ENCODE data around the gene RNU1-4. TPM values are rescaled to one million over a fixed set of nuclear protein-coding genes. Genes with fewer than 3 reads are reported as not detected.
"Not testable (repeated sequence)": the region's sequence is repeated elsewhere in the genome, so short reads cannot be mapped to it uniquely, and the experiment has no call there.

Gene RNU1-4
- under 1 TPM; under 0.01 TPM for total RNA-seq
- 18.9 TPM for polyA plus RNA-seq (ENCODE audit: insufficient read depth, low read depth, low replicate concordance)
- long read RNA-seq, donor 1, partial matches to known transcripts = 0 of 1 reads
- long read RNA-seq, donor 1, other reads (novel, unspliced or antisense) = 0 of 1 reads
- long read RNA-seq, donor 2 = 0 reads

DNA sequence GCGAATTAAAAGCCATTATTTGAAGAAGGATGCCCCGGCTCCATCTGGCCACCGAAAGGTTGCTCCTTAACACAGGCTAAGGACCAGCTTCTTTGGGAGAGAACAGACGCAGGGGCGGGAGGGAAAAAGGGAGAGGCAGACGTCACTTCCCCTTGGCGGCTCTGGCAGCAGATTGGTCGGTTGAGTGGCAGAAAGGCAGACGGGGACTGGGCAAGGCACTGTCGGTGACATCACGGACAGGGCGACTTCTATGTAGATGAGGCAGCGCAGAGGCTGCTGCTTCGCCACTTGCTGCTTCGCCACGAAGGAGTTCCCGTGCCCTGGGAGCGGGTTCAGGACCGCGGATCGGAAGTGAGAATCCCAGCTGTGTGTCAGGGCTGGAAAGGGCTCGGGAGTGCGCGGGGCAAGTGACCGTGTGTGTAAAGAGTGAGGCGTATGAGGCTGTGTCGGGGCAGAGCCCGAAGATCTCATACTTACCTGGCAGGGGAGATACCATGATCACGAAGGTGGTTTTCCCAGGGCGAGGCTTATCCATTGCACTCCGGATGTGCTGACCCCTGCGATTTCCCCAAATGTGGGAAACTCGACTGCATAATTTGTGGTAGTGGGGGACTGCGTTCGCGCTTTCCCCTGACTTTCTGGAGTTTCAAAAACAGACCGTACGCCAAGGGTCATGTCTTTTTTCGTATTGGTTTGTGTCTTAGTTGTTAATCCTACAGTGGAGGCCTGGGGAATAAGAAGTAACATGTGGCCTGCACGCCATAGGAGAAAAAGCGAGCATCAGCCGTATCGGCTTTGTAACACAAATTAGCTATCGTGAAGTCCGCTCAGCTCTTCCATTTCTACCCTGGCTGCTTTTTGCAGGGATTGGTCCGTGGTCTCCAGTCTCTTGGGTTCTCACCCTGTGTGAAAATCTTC, at the start of gene RNU1-4:
Gene RNU1-4 (plus strand): TSS at position 470 of the 918 bp plus-strand sequence.
- H3K4me1 ChIP-seq; H3K36me3 ChIP-seq (ENCODE audit: low read depth, missing control alignments); H3K4me3 ChIP-seq; H3K9me3 ChIP-seq; H3K27me3 ChIP-seq; DNase-seq; H3K27ac ChIP-seq; intact Hi-C loops (cut with DNase I; ENCODE audit: low total_unique reads): not testable (repeated sequence)
- no CpG with 5 or more reads among the region's 46 CpGs for WGBS, 2 donors

DNA sequence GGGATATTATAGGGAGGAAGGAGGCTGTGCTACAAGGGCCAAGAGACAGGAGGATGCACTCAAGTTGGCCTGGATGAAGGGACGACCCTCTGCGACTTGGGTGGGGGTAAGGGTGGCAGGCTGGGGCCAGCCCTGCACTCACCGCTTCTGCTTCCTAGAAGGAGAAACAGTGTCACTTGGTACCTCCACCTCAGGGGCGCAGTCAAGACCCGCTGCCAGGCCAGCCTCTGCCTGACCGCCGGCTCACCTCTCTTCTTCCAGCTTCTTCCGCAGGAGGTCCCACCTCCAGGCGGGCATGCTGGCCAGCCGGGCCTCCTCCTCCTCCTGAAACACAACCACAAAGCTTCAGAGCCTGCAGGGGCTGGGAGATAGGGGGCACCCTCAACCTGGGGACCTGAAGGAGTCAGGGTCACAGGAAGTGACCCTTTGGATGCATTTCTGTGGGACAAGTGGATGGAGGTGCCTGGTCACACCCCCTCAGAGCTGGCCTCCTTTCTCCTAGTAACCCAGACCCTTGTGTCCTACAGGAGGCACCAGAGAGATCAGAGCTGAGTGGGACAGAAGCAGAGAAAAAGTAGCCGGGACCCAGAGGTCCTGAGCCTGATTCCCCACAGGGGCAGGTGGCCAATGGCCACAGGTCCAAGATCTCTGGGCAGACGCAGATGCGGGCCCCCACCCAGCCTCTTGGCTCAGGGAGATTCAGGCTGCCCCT, 49.2 kb upstream of the RNU1-4 start:
- WGBS, 2 donors = 78% methylated on average over 8 of the region's 13 CpGs; no CpG with 5 or more reads in 1 of the 2 donors
- not testable (repeated sequence) for H3K4me3 ChIP-seq

DNA sequence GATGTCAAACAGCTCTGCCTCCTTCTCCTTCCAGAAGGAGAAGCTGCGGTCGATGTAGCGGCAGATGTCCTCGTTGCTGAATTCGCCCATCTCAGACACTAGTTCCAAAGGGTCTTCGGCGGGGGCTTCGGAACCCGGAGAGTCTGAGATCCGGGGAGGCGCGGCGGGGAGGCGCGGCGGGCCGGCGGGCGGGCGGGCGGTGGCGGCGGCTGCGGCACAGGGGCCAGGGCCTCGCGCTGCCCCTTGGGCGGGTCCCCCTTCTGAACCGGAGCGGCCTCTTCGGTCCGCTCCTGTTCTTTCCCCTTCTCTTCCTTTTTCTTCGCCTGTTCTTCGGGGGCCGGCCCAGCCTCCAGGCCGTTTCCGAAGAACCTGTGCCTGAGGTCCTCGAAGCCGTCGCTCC, 48.0 kb upstream of the RNU1-4 start:
- H3K36me3 ChIP-seq (ENCODE audit: low read depth, missing control alignments); DNase-seq; H3K4me1 ChIP-seq; H3K27ac ChIP-seq; H3K9me3 ChIP-seq; intact Hi-C loops (cut with DNase I; ENCODE audit: low total_unique reads); H3K4me3 ChIP-seq; H3K27me3 ChIP-seq: not testable (repeated sequence)
- WGBS, 2 donors = 53% methylated on average over 6 of the region's 39 CpGs; no CpG with 5 or more reads in 1 of the 2 donors

More for the DNA sequence above, 49.2 kb upstream of the RNU1-4 start:
- H3K9me3 ChIP-seq; intact Hi-C loops (cut with DNase I; ENCODE audit: low total_unique reads); H3K27ac ChIP-seq; H3K4me1 ChIP-seq; DNase-seq; H3K36me3 ChIP-seq (ENCODE audit: low read depth, missing control alignments); H3K27me3 ChIP-seq: not testable (repeated sequence)

DNA sequence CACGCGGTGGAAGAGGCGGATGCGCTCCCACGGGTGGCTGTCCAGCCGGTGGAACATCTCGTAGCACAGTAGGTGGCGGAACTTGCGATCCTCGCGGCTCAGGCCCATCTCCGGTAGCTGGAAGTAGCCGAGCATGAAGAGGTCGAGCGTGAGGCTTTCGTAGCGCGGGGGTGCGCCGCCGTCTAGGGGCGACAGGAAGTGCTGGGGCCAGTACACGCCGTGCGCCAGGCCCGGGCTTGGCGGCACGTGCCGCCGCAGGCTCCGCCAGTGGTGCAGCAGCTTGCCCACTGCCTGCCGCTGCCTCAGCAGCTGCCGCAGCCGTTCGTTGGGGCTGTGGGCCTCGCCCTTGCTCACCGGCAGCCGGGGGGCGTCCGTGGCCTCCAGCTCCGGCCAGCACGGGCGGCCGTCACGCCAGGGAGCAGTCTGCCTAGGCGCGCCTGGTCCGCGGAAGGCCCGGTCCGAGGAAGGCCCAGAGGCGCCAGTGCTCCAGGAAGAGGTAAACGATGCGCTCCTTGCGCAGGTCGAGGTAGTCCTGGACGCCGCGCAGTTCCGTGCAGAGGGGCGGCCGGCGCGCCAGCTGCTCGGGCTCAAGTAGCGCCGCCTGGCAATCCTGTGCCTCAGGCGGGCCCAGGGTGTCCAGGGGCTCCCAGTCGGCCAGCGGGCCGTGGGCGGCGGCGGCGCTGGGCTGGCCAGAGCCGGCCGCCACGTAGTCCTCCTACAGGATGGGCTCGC, 47.4 kb upstream of the RNU1-4 start:
- H3K27ac ChIP-seq; H3K4me3 ChIP-seq; H3K27me3 ChIP-seq; H3K4me1 ChIP-seq; H3K36me3 ChIP-seq (ENCODE audit: low read depth, missing control alignments); H3K9me3 ChIP-seq; DNase-seq; intact Hi-C loops (cut with DNase I; ENCODE audit: low total_unique reads): not testable (repeated sequence)
- 0 to 40% methylated on average over 9 to 11 of the region's 79 CpGs for WGBS, 2 donors

DNA sequence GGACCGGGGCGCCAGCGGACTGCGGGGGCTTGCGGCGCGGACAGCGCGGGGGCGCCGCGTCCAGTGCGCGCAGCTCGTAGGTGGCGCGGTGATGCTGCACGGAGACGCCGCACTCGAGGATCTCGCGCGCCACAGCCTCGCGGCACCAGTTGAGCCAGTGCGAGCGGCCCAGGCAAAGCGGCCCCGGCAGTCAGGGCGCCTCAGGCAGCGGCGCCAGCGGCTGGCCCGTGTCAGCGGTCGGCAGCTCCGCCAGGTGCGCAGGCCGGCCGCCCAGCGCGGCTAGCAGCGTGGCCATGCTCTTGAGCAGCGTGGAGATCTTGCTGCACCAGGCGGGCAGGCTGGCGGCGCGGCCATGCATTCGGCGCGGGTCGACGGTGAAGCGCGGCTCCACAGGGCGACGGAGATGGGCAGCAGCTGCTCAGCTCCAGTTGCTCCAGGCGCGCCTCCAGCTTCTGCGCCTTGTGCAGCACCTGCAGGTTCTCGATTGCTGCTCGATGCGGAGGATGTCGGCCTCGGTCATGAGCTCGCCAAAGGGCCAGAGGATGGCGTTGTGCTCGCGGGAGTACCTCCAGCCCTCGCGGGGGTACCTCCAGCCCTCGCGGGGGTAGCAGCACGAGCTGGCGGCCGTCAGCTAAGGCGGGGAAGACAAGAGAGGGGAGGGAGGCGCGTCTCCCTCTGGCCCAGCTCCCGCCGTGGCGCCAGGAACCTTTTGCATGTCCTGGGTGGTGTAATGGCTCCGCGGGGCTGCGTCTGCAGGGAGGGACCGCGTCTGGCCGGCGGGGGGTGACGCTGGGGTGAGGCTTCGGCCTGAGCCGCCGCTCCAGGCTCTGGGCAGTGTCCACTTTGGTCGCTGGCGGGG, 46.6 kb upstream of the RNU1-4 start:
- WGBS, 2 donors = 18% methylated on average over 43 of the region's 96 CpGs; no CpG with 5 or more reads in 1 of the 2 donors
- H3K4me3 ChIP-seq; H3K27ac ChIP-seq; intact Hi-C loops (cut with DNase I; ENCODE audit: low total_unique reads); DNase-seq; H3K4me1 ChIP-seq; H3K27me3 ChIP-seq; H3K9me3 ChIP-seq; H3K36me3 ChIP-seq (ENCODE audit: low read depth, missing control alignments): not testable (repeated sequence)

DNA sequence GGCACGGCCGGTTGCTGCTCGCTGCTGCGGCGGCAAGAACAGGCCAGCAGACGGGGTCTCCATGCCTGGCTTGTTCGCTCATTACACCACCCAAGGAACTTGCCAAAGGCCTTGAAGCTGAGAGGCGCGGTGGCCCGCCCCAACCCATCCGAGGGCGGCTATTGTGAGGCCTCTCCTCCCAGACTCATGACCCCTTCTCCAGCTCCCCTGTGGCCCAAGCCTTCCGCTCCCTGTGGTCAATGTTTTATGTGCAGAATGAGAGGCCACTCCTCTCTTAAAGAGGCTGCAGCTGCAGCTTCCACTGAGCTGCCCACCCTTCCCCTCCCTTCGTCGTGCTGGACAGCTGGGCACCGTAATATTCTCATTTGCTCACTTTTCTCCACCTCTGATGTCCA, 46.0 kb upstream of the RNU1-4 start:
- H3K27me3 ChIP-seq; H3K9me3 ChIP-seq; intact Hi-C loops (cut with DNase I; ENCODE audit: low total_unique reads); H3K4me1 ChIP-seq; DNase-seq; H3K36me3 ChIP-seq (ENCODE audit: low read depth, missing control alignments); H3K4me3 ChIP-seq; H3K27ac ChIP-seq: not testable (repeated sequence)
- 40% methylated on average over 1 of the region's 16 CpGs; no CpG with 5 or more reads in 1 of the 2 donors for WGBS, 2 donors

DNA sequence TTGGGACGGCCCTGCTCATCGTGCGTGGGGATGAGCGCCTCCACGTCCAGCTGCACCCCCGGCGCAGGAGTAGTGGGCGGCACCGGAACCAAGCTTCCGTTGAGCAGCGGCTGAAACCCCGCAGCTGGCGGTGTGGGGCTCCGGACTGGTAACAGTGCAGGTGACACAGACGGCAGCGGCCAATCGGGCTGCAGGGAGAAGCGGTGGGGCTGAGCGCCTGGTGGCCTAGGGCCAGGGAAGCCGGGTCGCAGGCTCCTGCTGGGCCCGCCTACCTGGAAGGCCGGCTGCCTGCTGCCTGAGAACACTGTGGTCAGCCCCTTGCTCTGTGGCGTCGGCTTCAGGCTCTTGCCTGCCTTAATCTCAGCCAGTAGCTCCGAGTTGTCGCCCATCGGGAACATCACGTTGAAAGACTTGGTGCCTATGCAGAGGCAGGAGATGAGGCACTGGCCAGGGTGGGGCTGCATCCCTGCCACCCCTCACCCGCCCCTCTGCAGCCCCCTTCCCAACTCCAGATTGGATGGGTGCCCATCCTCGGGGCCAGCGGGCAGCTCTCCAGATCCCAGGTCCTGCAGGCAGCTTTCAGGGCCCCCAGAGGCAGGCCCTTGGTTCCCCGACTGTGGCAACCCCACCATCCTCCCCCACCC, 43.7 kb upstream of the RNU1-4 start:
- 50 to 66% methylated on average over 3 to 30 of the region's 33 CpGs for WGBS, 2 donors
- DNase-seq; intact Hi-C loops (cut with DNase I; ENCODE audit: low total_unique reads); H3K27ac ChIP-seq; H3K4me3 ChIP-seq; H3K27me3 ChIP-seq; H3K9me3 ChIP-seq; H3K4me1 ChIP-seq; H3K36me3 ChIP-seq (ENCODE audit: low read depth, missing control alignments): not testable (repeated sequence)

DNA sequence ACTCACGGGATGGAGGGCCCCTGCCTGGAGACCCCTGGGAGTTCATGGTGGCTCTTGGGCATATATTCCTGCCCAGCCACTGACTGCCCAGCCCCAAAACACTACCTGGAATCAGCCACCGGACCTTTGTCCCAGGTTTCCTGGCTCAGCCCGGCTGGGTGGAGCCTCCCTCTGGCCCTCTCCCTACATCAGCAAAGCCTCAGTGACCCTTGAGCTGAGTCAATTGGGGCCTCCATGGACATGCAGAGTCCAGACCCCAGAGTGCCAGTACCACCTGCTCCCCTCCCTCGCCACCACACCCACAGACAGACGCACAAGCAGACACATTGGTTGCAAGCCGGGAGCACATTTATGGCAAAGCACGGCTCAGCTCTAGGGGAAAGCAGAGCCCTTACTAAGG, 43.2 kb upstream of the RNU1-4 start:
- H3K4me3 ChIP-seq; H3K9me3 ChIP-seq; H3K27ac ChIP-seq; H3K36me3 ChIP-seq (ENCODE audit: low read depth, missing control alignments); H3K4me1 ChIP-seq; H3K27me3 ChIP-seq; intact Hi-C loops (cut with DNase I; ENCODE audit: low total_unique reads); DNase-seq: not testable (repeated sequence)
- WGBS, 2 donors = 89% methylated on average over 3 of the region's 7 CpGs; no CpG with 5 or more reads in 1 of the 2 donors

DNA sequence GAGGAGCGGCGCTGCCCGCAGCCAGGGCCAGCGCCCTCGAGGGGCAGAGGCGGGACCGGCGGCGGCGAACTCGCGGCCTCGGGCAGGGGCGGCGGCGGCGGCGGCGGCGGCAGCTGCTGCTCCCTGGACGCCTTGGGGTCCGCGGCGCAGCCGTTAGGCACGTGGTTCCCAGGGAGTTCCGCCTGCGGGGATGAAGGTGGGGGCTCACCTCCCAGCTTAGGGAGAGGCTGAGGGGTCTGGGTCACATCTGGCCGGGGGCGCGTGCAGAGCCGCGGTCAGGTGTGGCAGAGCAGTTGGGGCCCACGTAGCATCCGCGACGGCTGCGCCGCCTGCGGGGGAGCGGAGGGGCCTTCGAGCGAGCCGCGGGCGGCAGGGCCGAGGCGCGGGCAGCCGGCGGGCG, 40.9 kb upstream of the RNU1-4 start:
- H3K9me3 ChIP-seq; H3K4me1 ChIP-seq; H3K27ac ChIP-seq; intact Hi-C loops (cut with DNase I; ENCODE audit: low total_unique reads); H3K27me3 ChIP-seq; DNase-seq; H3K4me3 ChIP-seq; H3K36me3 ChIP-seq (ENCODE audit: low read depth, missing control alignments): not testable (repeated sequence)
- 8 to 31% methylated on average over 8 to 45 of the region's 52 CpGs for WGBS, 2 donors

DNA sequence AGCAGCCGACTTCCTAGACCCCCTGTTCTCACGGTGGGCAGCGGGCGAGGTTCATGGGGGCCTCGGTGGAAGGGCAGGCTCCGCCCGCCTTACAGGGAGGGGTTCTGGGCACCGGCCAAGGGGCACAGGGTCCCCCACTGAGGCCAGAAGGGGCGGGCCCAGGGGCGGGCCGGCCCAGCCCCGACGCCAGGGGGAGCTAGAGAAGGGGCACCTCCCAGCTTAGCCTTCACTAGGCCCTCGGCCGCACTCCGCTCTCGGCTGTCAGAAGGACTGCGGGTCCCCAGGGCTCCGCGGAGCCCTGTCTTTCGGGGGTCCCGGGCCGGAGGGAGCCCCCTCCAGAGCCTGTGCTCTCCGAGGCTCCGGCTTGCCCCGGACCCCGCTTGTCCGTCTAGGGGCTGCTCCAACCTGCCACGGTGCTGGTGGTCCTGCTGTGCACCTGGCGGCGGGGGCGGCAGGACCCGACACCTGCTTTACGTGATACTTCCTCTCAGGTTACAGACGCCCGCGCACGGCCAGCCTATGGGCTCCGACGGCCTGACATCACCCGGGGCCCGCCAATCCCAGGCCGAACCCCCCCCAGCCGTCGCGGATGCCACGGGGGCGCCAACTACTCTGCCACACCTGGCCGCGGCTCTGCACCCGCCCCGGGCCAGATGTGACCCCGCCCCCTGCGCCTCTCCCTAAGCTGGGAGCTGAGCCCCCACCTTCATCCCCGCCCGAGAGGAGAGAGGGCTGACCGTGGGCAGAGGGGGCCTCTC, 40.0 kb upstream of the RNU1-4 start:
- H3K4me1 ChIP-seq; H3K36me3 ChIP-seq (ENCODE audit: low read depth, missing control alignments); DNase-seq; H3K4me3 ChIP-seq; H3K27ac ChIP-seq; H3K27me3 ChIP-seq; H3K9me3 ChIP-seq; intact Hi-C loops (cut with DNase I; ENCODE audit: low total_unique reads): not testable (repeated sequence)
- WGBS, 2 donors = 20% methylated on average over 1 of the region's 57 CpGs; no CpG with 5 or more reads in 1 of the 2 donors

Data from testis (tissue), 5 donors.